Measurements from ENCODE around the gene UCP1.
"Not testable (repeated sequence)": the region's sequence is repeated elsewhere in the genome, so short reads cannot be mapped to it uniquely, and the experiment has no call there.

UCP1 gene

GRCh38 chr4:140556372-140557085, 12.2 kb downstream of the UCP1 start:
- no peak for DNase-seq (ENCODE audit: low read depth)
- H3K4me3 ChIP-seq (ENCODE audit: low read depth, low read length) = no peak overlapping the region
- no peak for TF ChIP-seq CTCF (conservative IDR thresholded peaks at IDR 0.05; ENCODE audit: low read depth, low read length)

GRCh38 chr4:140533951-140534480, 34.7 kb downstream of the UCP1 start:
- peak; percentile 39 for DNase-seq (ENCODE audit: low read depth)

GRCh38 chr4:140529434-140529833, 39.3 kb downstream of the UCP1 start:
- H3K4me3 ChIP-seq (ENCODE audit: low read depth, low read length) = no peak overlapping the region
- no peak for TF ChIP-seq CTCF (conservative IDR thresholded peaks at IDR 0.05; ENCODE audit: low read depth, low read length)

More at GRCh38 chr4:140533951-140534480, 34.7 kb downstream of the UCP1 start:
- TF ChIP-seq CTCF (conservative IDR thresholded peaks at IDR 0.05; ENCODE audit: low read depth, low read length) = no peak
- no peak overlapping the region for H3K4me3 ChIP-seq (ENCODE audit: low read depth, low read length)

GRCh38 chr4:140523857-140524742, 44.7 kb downstream of the UCP1 start, which contains the start of gene ELMOD2:
TSS of gene ELMOD2 (plus strand) at chr4:140524168. CDS start at chr4:140525429, 1,261 bp downstream.
- peak within 1 kb of the TSS; percentile 79 for H3K4me3 ChIP-seq (ENCODE audit: low read depth, low read length)
- DNase-seq (ENCODE audit: low read depth) = peak; percentile 99
- peak; percentile 93 for TF ChIP-seq CTCF (conservative IDR thresholded peaks at IDR 0.05; ENCODE audit: low read depth, low read length)

More at GRCh38 chr4:140529434-140529833, 39.3 kb downstream of the UCP1 start:
- no peak for DNase-seq (ENCODE audit: low read depth)

GRCh38 chr4:140523370-140523856, 45.3 kb downstream of the UCP1 start:
- no peak for DNase-seq (ENCODE audit: low read depth)
- no peak for TF ChIP-seq CTCF (conservative IDR thresholded peaks at IDR 0.05; ENCODE audit: low read depth, low read length)
- peak overlapping the region; percentile 79 for H3K4me3 ChIP-seq (ENCODE audit: low read depth, low read length)

- TF ChIP-seq CTCF (conservative IDR thresholded peaks at IDR 0.05; ENCODE audit: low read depth, low read length) = no peak
- no peak for DNase-seq (ENCODE audit: low read depth)
- H3K4me3 ChIP-seq (ENCODE audit: low read depth, low read length) = no peak overlapping the region
Observed at GRCh38 chr4:140515423-140515822, 53.3 kb downstream of the UCP1 start.

- DNase-seq (ENCODE audit: low read depth); H3K4me3 ChIP-seq (ENCODE audit: low read depth, low read length): not testable (repeated sequence)
Observed at GRCh38 chr4:140513765-140514164, 55.0 kb downstream of the UCP1 start.

Data from choroid plexus epithelial cell (primary cell).